HG03103 (cell line): ENCODE data around the gene FERMT3.
A peak's percentile ranks its signal among the peaks of the same experiment; 100 is the strongest.

Experiments
- ATAC-seq: cut with Tn5 transposase; IDR thresholded peaks from one replicate; pipeline ENCODE4 v1.9.1; 2021; ENCODE audit warnings: low read depth; ENCODE audit not compliant: unreplicated experiment

The FERMT3 gene

DNA sequence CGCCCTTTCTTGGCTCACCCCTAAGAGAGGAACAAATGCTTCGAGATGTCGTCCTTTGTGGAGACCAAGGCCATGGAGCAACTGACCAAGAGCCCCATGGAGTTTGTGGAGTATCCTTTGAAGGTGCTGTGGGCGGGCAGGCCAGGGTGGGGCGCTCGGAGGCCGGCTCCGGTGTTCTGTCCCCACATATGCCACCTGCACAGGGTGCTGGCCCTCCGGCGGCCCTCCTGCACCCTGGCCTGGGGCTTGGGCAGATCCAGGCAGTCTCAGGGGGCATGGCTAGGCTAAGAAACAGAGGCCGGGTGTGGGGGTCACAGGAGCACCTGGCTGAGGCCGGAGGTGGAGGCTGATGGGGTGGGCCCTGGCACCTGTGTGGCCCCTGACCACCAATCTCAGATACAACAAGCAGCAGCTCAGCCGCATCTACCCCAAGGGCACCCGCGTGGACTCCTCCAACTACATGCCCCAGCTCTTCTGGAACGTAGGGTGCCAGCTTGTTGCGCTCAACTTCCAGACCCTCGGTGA is 55.1 kb downstream of the FERMT3 start:
- ATAC-seq: no peak

GRCh38 chr11:64262271-64263002 is 55.9 kb downstream of the FERMT3 start:
- no peak for ATAC-seq

DNA sequence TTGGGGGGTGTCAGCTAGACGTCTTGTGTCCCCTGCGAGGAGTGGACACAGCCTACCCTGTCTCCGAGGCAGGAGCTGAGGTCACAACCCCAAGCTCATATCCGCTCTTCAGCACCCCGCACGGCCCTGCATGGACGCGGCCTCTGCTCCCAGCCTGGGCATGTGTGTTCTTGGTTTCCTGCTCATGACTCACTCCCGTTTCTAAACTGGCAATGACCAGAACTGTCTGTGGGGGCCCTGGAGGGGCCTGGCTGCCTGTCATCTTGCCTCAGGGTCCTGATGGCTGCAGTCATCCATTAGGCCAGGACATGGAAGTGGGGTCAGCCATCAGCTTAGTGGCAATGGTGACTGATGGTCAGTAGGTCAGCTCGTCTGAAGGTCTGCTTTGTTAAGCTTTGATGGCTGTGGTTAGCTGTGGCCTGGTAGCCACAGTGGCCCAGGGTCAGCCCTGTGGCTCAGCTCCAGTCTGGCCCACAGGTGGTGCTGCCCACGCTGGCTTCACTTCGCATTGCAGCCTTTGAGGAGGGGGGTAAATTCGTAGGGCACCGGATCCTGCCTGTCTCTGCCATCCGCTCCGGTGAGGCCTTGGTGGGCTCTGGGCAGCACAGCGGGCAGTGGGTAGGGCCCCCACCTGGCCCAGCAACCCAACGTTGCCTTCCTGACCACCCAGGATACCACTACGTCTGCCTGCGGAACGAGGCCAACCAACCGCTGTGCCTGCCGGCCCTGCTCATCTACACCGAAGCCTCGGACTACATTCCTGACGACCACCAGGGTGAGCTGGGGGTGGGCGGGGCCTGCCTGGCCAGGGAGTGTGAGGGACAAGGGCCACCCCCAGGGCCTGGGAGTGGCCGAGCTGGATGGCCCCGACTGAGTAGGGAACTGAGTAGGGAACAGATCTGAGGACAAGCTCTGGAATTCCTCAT is 56.8 kb downstream of the FERMT3 start:
- no peak for ATAC-seq

GRCh38 chr11:64263947-64264317 is 57.4 kb downstream of the FERMT3 start:
- no peak for ATAC-seq

DNA sequence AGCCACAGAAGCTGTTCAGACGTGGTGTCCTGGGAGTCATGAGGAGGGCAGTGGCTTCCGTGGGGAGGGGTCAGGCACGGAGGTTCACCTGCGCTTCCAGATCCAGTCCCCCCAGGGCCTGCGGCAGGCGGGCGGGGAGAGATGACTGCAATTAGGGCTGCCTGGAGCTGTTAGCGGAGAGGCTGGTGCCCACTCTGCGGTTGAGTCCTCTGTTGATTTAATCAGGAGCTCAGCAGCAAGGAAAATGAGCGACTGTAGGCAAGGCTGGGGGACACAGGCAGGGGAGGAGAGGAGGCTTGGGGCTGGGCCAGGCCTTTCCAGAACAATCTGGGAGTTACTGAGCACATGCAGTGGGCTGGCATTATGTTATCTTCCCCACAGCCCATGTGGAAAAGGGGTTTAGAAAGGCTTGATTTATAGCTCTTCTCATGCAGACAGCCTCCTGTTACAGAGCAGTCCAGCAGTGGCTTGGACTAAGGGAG is 57.9 kb downstream of the FERMT3 start:
- no peak for ATAC-seq

- no peak for ATAC-seq
Observed at GRCh38 chr11:64265176-64266160, 58.9 kb downstream of the FERMT3 start.

DNA sequence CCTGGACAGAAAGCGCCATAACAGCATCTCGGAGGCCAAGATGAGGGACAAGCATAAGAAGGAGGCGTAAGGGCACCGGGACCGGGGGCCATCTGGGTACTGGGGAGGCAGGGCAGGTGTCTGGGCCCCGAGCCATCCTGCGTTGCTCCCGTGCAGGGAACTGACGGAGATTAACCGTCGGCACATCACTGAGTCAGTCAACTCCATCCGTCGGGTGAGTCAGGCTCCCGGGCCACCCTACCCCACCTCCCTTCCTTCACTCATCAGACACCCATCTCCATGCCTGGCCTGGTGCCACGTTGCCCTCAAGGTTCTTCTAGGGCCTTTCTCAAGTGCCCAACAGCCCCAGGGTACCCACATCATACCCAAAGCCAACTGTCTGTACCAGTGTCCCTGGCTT is 59.8 kb downstream of the FERMT3 start:
- ATAC-seq: no peak

- no peak for ATAC-seq
Observed at GRCh38 chr11:64267207-64267945, 60.9 kb downstream of the FERMT3 start.

GRCh38 chr11:64268025-64268892 is 61.7 kb downstream of the FERMT3 start:
- no peak for ATAC-seq

GRCh38 chr11:64268893-64269539 is 62.5 kb downstream of the FERMT3 start:
- peak; percentile 7 for ATAC-seq

DNA sequence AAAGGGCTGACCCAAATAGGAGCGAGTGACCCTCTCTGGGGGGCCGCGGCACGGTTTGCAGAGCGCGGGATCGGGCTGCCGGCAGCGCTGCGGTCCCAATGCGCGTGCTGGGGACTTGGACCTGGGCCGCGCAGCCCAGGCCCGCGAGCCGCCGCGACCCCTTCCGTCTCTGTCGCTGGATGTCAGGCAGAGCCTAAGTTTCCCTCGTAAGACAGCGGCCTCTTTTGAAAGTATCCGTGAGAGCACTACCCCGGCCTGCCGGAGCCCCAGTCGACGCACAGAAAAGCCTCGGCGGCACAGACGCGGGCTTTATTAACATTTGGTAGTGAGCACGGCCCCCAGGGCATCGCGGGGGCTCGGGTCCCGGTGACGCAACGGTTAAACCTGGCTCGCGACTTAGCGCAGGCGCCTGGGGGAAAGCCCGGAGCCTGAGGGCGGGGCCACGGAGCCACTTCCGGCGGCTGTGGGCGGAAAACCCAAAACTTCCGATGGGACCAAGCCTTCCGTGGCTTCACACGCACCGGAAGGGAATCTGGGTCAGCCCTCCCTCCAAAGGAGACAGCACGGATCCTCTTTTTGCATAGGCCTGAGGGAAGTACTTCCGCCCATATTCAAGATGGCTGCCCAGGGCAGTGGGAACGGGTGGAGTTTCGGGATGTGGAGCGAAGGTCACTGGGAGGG is 63.2 kb downstream of the FERMT3 start:
- ATAC-seq: peak; percentile 58
